ENCODE results near the gene KMT2D. TPM values are rescaled to one million over a fixed set of nuclear protein-coding genes. Genes with fewer than 3 reads are reported as not detected.
A peak's percentile ranks its signal among the peaks of the same experiment; 100 is the strongest.

KMT2D gene
- total RNA-seq, 2 donors from 2014 or later: 59.5 to 63.3 TPM

- intact Hi-C loops (cut with DNase I): no loop called here
- no peak for DNase-seq (ENCODE audit: low spot score)
These were observed 20.2 kb downstream of the KMT2D start for GRCh38 chr12:49040364-49040855.

- intact Hi-C loops (cut with DNase I): no loop called here
- DNase-seq (ENCODE audit: low spot score): peak; percentile 73
These were observed 20.9 kb downstream of the KMT2D start for GRCh38 chr12:49039421-49040363.

GRCh38 chr12:49038291-49038955 lies 22.2 kb downstream of the KMT2D start:
- peak; percentile 76 for DNase-seq (ENCODE audit: low spot score)

GRCh38 chr12:49037947-49038237 lies 22.7 kb downstream of the KMT2D start:
- no peak for DNase-seq (ENCODE audit: low spot score)
- intact Hi-C loops (cut with DNase I): no loop called here

More at GRCh38 chr12:49038291-49038955, 22.2 kb downstream of the KMT2D start:
- intact Hi-C loops (cut with DNase I): no loop called here

DNA sequence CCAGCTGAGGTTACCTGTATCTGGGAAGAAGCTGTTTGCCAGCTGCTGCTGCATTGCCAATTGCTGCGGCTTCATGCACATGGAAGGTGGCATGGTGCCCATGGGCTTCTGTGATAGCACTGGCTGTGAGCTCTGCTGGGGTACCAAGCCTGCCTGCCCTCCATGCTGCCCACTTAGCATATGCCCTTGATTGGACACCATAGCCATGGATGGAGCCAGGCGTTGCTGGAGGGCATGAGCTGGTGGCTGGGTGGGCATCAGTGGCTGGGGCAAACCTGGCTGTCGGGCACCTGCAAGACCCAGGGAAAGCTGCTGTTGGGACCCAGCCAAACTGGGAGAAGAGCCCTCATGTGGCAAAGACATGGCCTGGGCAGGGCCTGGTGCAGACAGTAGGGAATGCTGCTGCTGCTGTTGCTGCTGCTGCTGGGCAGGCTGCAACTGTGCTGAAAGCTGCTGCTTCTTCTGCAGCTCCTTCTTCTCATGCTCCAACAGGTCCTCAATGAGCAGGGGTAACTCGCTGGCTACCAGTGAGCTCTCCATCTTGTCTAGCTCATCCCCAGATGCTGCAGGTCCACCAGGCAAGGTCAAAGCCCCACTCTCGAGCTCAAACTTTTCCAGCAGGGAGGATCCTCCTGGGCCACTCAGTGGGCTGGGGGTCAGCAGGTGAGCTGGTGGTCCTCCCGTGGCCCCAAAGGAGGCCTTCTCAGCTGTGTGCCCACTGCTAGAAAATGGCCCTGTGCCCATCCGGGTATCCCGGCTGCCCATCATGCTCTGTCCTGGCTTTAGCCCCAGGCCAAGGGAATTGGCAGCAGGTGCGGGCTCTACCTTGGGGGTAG lies 23.3 kb downstream of the KMT2D start:
- intact Hi-C loops (cut with DNase I): no loop called here
- DNase-seq (ENCODE audit: low spot score): peak; percentile 74

DNA sequence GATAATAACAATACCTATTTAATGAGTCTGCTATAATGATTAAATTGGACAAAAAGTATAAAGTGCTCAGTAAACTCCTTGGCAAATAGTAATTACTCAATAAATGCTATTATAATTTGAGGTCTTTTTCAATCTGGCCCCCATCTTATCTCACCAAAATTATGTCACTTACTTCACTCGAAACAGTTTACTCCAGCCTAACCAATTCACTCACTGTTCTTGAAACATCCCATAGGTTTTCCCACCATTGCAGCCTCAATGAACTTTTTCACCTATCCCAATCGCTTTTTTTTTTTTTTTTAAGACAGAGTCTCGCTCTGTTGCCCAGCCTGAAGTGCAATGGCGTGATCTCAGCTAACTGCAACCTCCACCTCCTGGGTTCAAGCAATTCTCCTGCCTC lies 24.6 kb downstream of the KMT2D start:
- intact Hi-C loops (cut with DNase I): no loop called here
- no peak for DNase-seq (ENCODE audit: low spot score)

- DNase-seq (ENCODE audit: low spot score): no peak
- intact Hi-C loops (cut with DNase I): no loop called here
These were observed 26.3 kb downstream of the KMT2D start for GRCh38 chr12:49034286-49034622.

GRCh38 chr12:49033611-49034285 lies 26.8 kb downstream of the KMT2D start:
- no peak for DNase-seq (ENCODE audit: low spot score)
- intact Hi-C loops (cut with DNase I): no loop called here

- DNase-seq (ENCODE audit: low spot score): no peak
- intact Hi-C loops (cut with DNase I): no loop called here
These were observed 27.7 kb downstream of the KMT2D start for GRCh38 chr12:49032679-49033447.

- intact Hi-C loops (cut with DNase I): no loop called here
- no peak for DNase-seq (ENCODE audit: low spot score)
These were observed 28.3 kb downstream of the KMT2D start for GRCh38 chr12:49032276-49032675.

DNA sequence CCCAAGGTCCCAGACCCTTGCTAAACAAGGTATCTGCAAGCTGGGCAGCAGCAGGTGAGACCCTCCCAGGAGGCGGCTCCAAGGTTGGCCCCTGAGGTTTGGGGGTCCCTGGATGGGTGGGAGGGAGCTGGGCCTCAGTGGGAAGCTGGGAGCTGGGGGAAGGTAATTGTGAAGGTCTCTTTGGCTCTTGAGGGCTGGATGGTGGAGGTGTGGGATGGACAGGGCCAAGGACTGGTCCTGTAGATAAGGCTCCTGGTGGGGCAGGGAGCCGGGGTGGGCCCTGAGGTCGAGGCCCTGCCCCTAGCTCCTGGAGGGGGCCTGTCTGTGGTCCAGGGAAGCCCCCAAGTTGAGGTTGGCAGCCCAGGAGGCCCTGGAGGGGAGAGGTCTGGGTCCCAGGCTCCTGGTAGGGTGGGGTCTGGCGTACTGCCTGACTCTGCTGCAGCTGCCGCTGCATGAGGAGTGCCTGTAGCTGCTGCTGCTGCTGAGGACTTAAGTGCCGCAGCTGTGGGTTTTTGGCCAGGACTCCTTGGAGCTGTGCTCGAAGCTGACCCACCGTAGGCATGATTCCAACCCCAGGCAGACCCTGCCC lies 28.9 kb downstream of the KMT2D start:
- intact Hi-C loops (cut with DNase I): no loop called here
- DNase-seq (ENCODE audit: low spot score): no peak

DNA sequence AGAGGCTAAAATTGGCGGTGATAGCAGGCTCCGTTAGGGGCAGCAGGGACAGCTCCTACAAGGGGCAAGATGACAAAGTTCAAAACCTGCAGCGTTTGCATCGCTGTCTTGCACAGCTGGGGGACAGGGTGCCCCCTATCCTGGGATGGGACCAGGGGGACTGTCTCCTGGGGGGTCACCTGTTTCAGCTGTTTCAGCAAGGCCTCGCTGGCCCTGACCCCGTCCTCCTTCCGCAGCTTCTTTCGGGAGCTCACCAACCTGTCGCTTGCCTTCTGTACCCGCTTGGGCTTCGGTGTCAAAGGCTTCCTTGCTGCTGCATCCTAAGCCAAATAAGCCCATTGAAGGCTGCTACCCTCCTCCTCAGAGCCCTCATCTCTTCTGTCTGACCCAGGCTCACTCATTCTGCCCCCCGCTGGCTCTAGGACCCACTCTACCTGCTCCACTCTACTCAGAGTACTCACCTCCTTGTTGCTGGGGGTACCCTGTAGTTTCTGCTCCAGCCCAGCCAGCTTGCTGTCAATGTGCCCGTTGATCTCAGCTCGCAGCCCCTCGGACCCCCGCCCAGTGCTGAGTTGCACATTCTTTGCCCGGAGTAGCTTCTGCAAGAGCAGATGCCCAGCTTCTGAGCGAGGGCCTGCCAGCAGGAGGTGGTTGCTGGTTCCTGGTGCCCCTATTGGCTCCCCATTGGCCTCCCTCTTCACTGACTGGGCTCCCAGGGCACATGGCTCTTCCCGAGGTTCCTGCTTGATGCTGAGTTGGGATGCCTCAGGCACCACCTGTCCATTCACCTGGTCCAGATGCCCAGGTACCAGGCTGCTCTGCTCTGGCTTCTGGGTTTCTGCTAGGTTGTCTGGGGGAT lies 29.7 kb downstream of the KMT2D start:
- intact Hi-C loops (cut with DNase I): no loop called here
- DNase-seq (ENCODE audit: low spot score): no peak

GRCh38 chr12:49030119-49030518 lies 30.5 kb downstream of the KMT2D start:
- DNase-seq (ENCODE audit: low spot score): no peak
- intact Hi-C loops (cut with DNase I): no loop called here

DNA sequence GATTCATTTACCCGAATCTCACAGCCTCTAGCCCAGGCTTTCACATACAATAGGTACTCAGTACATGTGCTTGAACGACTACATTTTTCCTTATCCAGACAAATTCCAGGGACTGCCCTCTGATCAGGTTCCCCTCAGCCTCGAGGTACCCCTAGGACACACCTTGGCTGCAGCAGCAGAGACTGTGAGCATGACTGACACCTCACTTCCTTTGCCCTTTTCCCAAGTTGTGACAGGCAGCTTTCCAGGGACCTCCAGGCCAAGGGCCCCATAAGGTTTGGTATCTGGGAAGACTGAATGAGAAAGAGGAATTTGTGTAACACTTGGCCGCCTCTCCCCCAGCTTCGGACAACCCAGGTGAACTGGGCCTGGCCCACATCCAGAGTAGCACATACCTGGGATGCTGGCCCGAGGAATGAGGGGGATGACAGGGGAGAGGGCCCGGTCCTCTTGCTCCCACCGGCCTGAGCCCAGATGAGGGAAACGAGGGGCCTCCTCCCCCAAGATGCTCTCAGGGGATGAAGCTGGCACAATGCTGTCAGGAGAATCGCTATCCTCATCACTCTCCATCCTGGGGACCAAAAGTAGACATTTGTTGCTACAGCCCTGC lies 31.8 kb downstream of the KMT2D start:
- no peak for DNase-seq (ENCODE audit: low spot score)
- intact Hi-C loops (cut with DNase I): no loop called here

DNA sequence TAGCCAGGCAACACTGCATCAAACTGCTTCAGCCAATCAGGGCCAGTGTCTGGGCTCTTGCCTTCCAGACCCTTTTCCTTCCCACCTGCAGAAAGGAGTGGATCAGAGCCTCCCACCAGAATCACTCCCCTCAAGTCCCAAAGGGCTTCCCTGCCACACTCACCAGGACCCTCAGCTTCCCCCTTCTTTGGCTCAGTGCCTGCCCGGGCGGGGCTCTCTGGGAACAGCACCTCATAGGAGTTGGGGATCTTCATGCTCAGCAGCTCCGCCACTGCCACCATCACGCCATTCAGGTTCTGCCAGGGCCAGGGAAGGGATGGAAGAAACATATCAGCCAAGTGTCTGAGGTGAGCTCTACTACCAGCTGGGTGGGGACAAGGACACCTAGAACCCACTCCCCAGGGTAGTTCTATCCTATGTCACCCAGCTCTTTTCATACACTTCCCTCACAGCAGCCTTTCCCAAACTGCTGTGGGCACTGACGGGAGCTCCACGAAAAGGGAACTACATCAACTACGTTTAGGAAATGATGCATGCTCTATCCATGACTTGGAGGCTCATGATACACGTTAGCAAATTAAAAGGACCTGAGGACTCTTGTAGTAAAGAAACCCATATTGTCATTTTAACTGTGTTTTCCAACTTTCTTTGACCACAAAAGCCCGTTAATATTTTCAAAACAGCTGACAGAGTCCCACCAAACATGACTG lies 32.6 kb downstream of the KMT2D start:
- DNase-seq (ENCODE audit: low spot score): no peak
- intact Hi-C loops (cut with DNase I): no loop called here

- intact Hi-C loops (cut with DNase I): no loop called here
- DNase-seq (ENCODE audit: low spot score): no peak
These were observed 33.7 kb downstream of the KMT2D start for GRCh38 chr12:49026678-49027480.

Measured in posterior vena cava (tissue), 2 donors.